H1 (cell line): Measurements from ENCODE around the gene PLSCR3. TPM values are rescaled to one million over a fixed set of nuclear protein-coding genes. Genes with fewer than 3 reads are reported as not detected.

Experiments
- BRCA1 ChIP-seq: IDR thresholded peaks from 2 replicates; pipeline ENCODE4 v1.6.1; 2012; ENCODE audit warnings: low read depth, low read length, improper control_type of control experiment
- CBX5 ChIP-seq: fragments of 300-800, 300-1000 bp; sonication (generic); IDR thresholded peaks from 2 replicates; pipeline ENCODE4 v1.7.1; 2016; ENCODE audit warnings: antibody characterized with exemption, low read length, low read depth
- CHD1 ChIP-seq: IDR thresholded peaks from 2 replicates; pipeline ENCODE4 v1.6.1; 2012; ENCODE audit warnings: low read depth, low read length, improper control_type of control experiment
- CTBP2 ChIP-seq: IDR thresholded peaks from 2 replicates; pipeline ENCODE4 v1.7.0; 2011; ENCODE audit warnings: borderline replicate concordance, mild to moderate bottlenecking, moderate library complexity, mixed read lengths, low read length; ENCODE audit not compliant: insufficient read depth, insufficient read length
- EZH2 ChIP-seq: fragments of 200-600 bp; sonication (generic); IDR thresholded peaks from 2 replicates; pipeline ENCODE4 v1.7.1; 2012; ENCODE audit warnings: low read depth, mild to moderate bottlenecking, moderate library complexity, low read length, inconsistent platforms; ENCODE audit not compliant: severe bottlenecking
- JUND ChIP-seq: IDR thresholded peaks from 2 replicates; pipeline ENCODE4 v1.6.1; 2011; ENCODE audit warnings: mild to moderate bottlenecking, improper control_type of control experiment, low read length
- KDM5A ChIP-seq: fragments of 200-600 bp; IDR thresholded peaks from 2 replicates; pipeline ENCODE4 v1.7.1; 2012; ENCODE audit warnings: mild to moderate bottlenecking, low read length, inconsistent platforms, mixed read lengths
- MAFK ChIP-seq: IDR thresholded peaks from 2 replicates; pipeline ENCODE4 v1.6.1; 2012; ENCODE audit warnings: low read depth, mild to moderate bottlenecking, improper control_type of control experiment, low read length
- POLR2AphosphoS5 ChIP-seq: IDR thresholded peaks from 2 replicates; pipeline ENCODE4 v1.6.1; 2011; ENCODE audit warnings: low read depth, low read length
- RBBP5 ChIP-seq: IDR thresholded peaks from 2 replicates; pipeline ENCODE4 v1.7.1; 2012; ENCODE audit warnings: low read depth, mild to moderate bottlenecking, inconsistent platforms, low read length, moderate library complexity, borderline replicate concordance
- RNF2 ChIP-seq: fragments of 200-900, 300-1000 bp; sonication (generic); IDR thresholded peaks from 2 replicates; pipeline ENCODE4 v1.7.1; 2016; ENCODE audit warnings: borderline replicate concordance, low read depth, mild to moderate bottlenecking, antibody characterized with exemption, low read length; ENCODE audit not compliant: poor library complexity, severe bottlenecking; ENCODE audit errors: missing control alignments
- SAP30 ChIP-seq: fragments of 300-600 bp; sonication (generic); IDR thresholded peaks from 2 replicates; pipeline ENCODE4 v1.7.1; 2012; ENCODE audit warnings: low read length, moderate library complexity, mild to moderate bottlenecking, inconsistent platforms; ENCODE audit not compliant: insufficient read depth, insufficient replicate concordance
- SIRT6 ChIP-seq: IDR thresholded peaks from one replicate; pipeline ENCODE4 v1.7.1; 2012; ENCODE audit warnings: low read length, inconsistent platforms
- SRF ChIP-seq: IDR thresholded peaks from 2 replicates; pipeline ENCODE4 v1.6.1; 2011; ENCODE audit warnings: mild to moderate bottlenecking, low read depth, low read length, moderate library complexity
- TBP ChIP-seq: IDR thresholded peaks from 2 replicates; pipeline ENCODE4 v1.6.1; 2011; ENCODE audit warnings: low read depth, low read length, improper control_type of control experiment
- polyA plus RNA-seq, 7 experiments: library from polyadenylated mRNA; depleted of rRNA in 3 of 7; stranded (reverse) in 5 of 7; unstranded in 2 of 7; fragments of >200 nt in 5 of 7; fragments of 200-250 nt in 2 of 7; gene quantifications; 1 replicate in 5 of 7; 2 replicates in 1 of 7; 4 replicates in 1 of 7; pipeline versions ENCODE4 v1.2.1 to v1.2.3, GENCODE V29; 2011 to 2013; ENCODE audit warnings: missing spikeins in 2 of 7, mixed read lengths in 2 of 7
- total RNA-seq: library from RNA; stranded (reverse); fragmentation: NEBNext Ultra II Directional; extraction: Animal tissue kit (Norgen Biotek cat#: 25700); gene quantifications from 2 replicates; pipeline ENCODE4 v1.2.1, GENCODE V29; 2021
- TF ChIP-seq, protein P1 (sequence below): IDR thresholded peaks from 2 replicates; pipeline ENCODE4 v1.6.1; 2012; ENCODE audit warnings: inconsistent platforms
- TF ChIP-seq, protein P2 (sequence below), 3 experiments: IDR thresholded peaks; 1 replicate in 2 of 3; 2 replicates in 1 of 3; pipeline versions ENCODE4 v1.5.1 to v1.6.1; 2011; ENCODE audit warnings: low read length in 3 of 3, mild to moderate bottlenecking in 3 of 3, inconsistent platforms in 2 of 3, low read depth in 1 of 3, moderate library complexity in 1 of 3; ENCODE audit not compliant: insufficient read depth in 1 of 3; ENCODE audit errors: control extremely low read depth in 1 of 3
- TF ChIP-seq, protein P3 (sequence below): IDR thresholded peaks from 2 replicates; pipeline ENCODE4 v1.6.1; 2011; ENCODE audit warnings: low read depth, mild to moderate bottlenecking, low read length; ENCODE audit not compliant: insufficient read depth
- TF ChIP-seq, protein P4 (sequence below): IDR thresholded peaks from 2 replicates; pipeline ENCODE4 v1.6.1; 2012; ENCODE audit warnings: inconsistent platforms

The PLSCR3 gene
- total and polyA plus RNA-seq, 2 of the 8 experiments (the other 6 are each of a cell fraction or from before 2014, with no cell fraction given) = 36.1 to 38.7 TPM

DNA sequence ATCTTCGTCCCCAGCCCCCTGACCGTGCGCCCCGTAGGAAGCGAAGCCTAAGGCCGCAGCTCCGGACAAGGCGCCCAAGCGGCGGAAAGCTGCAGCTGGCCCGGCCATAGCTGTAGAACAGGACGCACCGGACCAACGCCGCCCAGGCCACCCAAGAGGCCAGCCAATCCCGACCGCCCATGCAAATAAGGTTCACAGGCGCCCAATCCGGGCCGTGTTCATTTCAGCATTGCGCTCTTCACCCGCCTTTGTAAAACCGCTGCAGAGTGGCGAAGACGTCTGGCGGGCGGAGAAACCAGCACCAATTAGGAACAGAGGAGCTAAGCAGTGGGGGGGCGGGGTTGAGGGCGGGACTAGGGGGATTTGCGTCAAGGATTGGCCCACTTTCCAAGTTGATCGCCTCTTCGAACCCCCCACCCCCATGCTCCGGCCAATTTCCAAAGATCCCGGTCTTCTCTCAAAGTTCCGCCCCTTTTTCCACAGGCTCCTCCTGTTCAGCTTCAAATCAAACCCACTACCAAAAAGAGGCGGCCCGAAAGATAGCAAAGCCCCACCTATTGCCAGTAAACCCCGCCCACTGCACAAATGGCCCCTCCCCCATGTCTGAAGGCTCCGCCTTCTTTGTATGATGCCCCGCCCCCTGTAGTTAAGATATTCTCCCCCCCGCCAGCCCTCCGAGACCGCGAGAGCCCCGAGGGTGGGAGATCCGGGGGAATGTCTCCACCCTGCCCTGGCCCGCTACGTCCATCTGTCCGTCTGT, 9.8 kb upstream of the PLSCR3 start, which contains the start of gene TMEM256 (continued):
- TF ChIP-seq EZH2 (no peak), SAP30 (no peak), SIRT6 (no peak), CBX5 (no peak), TBP (peak; percentile 93), POLR2AphosphoS5 (peak; percentile 74), BRCA1 (peak; percentile 64), MAFK (no peak), SRF (no peak), JUND (no peak; the same call in 1 of the 2 replicates), RBBP5 (no peak), CHD1 (no peak), KDM5A (peak; percentile 73), RNF2 (no peak), CTBP2 (no peak)
- TF ChIP-seq, protein P1, sequence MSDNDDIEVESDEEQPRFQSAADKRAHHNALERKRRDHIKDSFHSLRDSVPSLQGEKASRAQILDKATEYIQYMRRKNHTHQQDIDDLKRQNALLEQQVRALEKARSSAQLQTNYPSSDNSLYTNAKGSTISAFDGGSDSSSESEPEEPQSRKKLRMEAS = 0 out of 2 replicates have a peak, but pooled peaks have one; percentile 3
- TF ChIP-seq, protein P2, sequence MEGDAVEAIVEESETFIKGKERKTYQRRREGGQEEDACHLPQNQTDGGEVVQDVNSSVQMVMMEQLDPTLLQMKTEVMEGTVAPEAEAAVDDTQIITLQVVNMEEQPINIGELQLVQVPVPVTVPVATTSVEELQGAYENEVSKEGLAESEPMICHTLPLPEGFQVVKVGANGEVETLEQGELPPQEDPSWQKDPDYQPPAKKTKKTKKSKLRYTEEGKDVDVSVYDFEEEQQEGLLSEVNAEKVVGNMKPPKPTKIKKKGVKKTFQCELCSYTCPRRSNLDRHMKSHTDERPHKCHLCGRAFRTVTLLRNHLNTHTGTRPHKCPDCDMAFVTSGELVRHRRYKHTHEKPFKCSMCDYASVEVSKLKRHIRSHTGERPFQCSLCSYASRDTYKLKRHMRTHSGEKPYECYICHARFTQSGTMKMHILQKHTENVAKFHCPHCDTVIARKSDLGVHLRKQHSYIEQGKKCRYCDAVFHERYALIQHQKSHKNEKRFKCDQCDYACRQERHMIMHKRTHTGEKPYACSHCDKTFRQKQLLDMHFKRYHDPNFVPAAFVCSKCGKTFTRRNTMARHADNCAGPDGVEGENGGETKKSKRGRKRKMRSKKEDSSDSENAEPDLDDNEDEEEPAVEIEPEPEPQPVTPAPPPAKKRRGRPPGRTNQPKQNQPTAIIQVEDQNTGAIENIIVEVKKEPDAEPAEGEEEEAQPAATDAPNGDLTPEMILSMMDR (IDR thresholded peaks at IDR 0.05; ENCODE audit: control extremely low read depth in 1 of 3, insufficient read depth in 1 of 3, low read depth in 1 of 3, low read length in 3 of 3) = no peak
- TF ChIP-seq, protein P3, sequence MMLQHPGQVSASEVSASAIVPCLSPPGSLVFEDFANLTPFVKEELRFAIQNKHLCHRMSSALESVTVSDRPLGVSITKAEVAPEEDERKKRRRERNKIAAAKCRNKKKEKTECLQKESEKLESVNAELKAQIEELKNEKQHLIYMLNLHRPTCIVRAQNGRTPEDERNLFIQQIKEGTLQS = no peak
- TF ChIP-seq, protein P4, sequence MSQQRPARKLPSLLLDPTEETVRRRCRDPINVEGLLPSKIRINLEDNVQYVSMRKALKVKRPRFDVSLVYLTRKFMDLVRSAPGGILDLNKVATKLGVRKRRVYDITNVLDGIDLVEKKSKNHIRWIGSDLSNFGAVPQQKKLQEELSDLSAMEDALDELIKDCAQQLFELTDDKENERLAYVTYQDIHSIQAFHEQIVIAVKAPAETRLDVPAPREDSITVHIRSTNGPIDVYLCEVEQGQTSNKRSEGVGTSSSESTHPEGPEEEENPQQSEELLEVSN = no peak
